Stomach (tissue), 9 donors: ENCODE results near the gene TMEM130. TPM values are rescaled to one million over a fixed set of nuclear protein-coding genes. Genes with fewer than 3 reads are reported as not detected.

Experiments used
- DNase-seq, 2 donors: peaks; one replicate each; pipeline versions ENCODE4 v3.0.0 to v3.0.0-alpha.2; 2013 to 2019
- H3K27ac ChIP-seq, 5 donors: fragments of 200-600 bp in 4 of 5; sonication (generic) in 4 of 5; one replicate each; pipeline ENCODE4 v1.5.1; 2013 to 2019; ENCODE audit warnings: mild to moderate bottlenecking in 1 of 5, moderate library complexity in 1 of 5
- H3K27me3 ChIP-seq, 3 donors: fragments of 200-600 bp; sonication (generic); one replicate each; pipeline ENCODE4 v1.5.1; 2017 to 2019; ENCODE audit warnings: mixed run types in 1 of 3
- H3K36me3 ChIP-seq, 4 donors: fragments of 200-600 bp; sonication (generic); 1 replicate in 3 of 4; 2 replicates in 1 of 4; pipeline ENCODE4 v1.5.1; 2016 to 2019
- H3K4me1 ChIP-seq, 4 donors: fragments of 200-600 bp; sonication (generic); one replicate each; pipeline ENCODE4 v1.5.1; 2016 to 2019
- H3K4me3 ChIP-seq, 4 donors: fragments of 200-600 bp; sonication (generic) in 3 of 4; one replicate each; pipeline ENCODE4 v1.5.1; 2016 to 2019; ENCODE audit warnings: mild to moderate bottlenecking in 1 of 4
- H3K9me3 ChIP-seq, 4 donors: fragments of 200-600 bp; sonication (generic); one replicate each; pipeline ENCODE4 v1.5.1; 2016 to 2019
- EP300 ChIP-seq: sonication (generic); formaldehyde crosslinking; IDR thresholded peaks from one replicate; pipeline ENCODE4 v1.6.1; 2017; ENCODE audit warnings: antibody characterized with exemption
- POLR2A ChIP-seq, 4 donors: fragments of 450-650 bp; IDR thresholded peaks; one replicate each; pipeline ENCODE4 v1.6.1; 2016; ENCODE audit warnings: antibody characterized with exemption in 4 of 4, control low read depth in 2 of 4, mild to moderate bottlenecking in 1 of 4, moderate library complexity in 1 of 4
- POLR2AphosphoS5 ChIP-seq, 3 donors: sonication (generic); formaldehyde crosslinking; IDR thresholded peaks; one replicate each; pipeline ENCODE4 v1.6.1; 2016; ENCODE audit warnings: antibody characterized with exemption in 3 of 3
- whole genome bisulfite sequencing, 5 donors: extraction: QIAGEN DNeasy Blood & Tissue Kit in 3 of 5; methylation state at CpG; one replicate each; pipeline versions ENCODE4 v1.1.5 to v1.1.7; 2013 to 2018; 5-methylcytosine and 5-hydroxymethylcytosine counted together
- intact Hi-C: fragments of 100-400 bp; cut with DNase I; formaldehyde crosslinking; loops from one replicate; pipeline ENCODE4 v1.15.1; 2023; ENCODE audit warnings: low total_unique reads
- polyA plus RNA-seq, 3 donors: library from polyadenylated mRNA; stranded (reverse); fragments of 200-250 nt; gene quantifications; one replicate each; pipeline ENCODE4 v1.2.3, GENCODE V29; 2013
- total RNA-seq, 5 donors: library from RNA; depleted of rRNA; stranded (reverse); fragments of >200 nt; gene quantifications; one replicate each; pipeline versions ENCODE4 v1.1.0 to v1.2.3, GENCODE V29; 2014 to 2016
- TF ChIP-seq, protein P1 (sequence below), 7 experiments: fragments of 450-650 bp in 4 of 7; fragments of 200-600 bp in 3 of 7; sonication (generic) in 3 of 7; IDR thresholded peaks; one replicate each; pipeline ENCODE4 v1.5.1; 2016 to 2019; ENCODE audit warnings: antibody characterized with exemption in 7 of 7, control low read depth in 2 of 7, mild to moderate bottlenecking in 1 of 7
- donor health status: healthy with polysubstance abuse.
- donor health status: Bipolar disorder and iron deficiency.
- donor health status: healthy.

TMEM130 gene
- total and polyA plus RNA-seq, 8 donors = 0.29 to 4.1 (median 0.63) TPM; not detected in 3

- DNase-seq = no peak
- 69 to 81% (median 79%) methylated on average over 3 of the region's 3 CpGs for WGBS, 5 donors
- Histone ChIP-seq H3K27ac (no peak overlapping the region), H3K9me3 (peaks cover 0 to 29% (median 14%) of the 10 kb centered on the region in 4 donors), H3K36me3 (no peaks in the 10 kb centered on the region), H3K27me3 (peaks cover 0 to 26% (median 0%) of the 10 kb centered on the region in 3 donors), H3K4me3 (no peak overlapping the region), H3K4me1 (no peaks in the 10 kb centered on the region)
- TF ChIP-seq POLR2AphosphoS5 (IDR thresholded peaks at IDR 0.05) = no peak
- TF ChIP-seq EP300 = no peak
- TF ChIP-seq POLR2A (IDR thresholded peaks at IDR 0.05) = no peak
- TF ChIP-seq, protein P1, sequence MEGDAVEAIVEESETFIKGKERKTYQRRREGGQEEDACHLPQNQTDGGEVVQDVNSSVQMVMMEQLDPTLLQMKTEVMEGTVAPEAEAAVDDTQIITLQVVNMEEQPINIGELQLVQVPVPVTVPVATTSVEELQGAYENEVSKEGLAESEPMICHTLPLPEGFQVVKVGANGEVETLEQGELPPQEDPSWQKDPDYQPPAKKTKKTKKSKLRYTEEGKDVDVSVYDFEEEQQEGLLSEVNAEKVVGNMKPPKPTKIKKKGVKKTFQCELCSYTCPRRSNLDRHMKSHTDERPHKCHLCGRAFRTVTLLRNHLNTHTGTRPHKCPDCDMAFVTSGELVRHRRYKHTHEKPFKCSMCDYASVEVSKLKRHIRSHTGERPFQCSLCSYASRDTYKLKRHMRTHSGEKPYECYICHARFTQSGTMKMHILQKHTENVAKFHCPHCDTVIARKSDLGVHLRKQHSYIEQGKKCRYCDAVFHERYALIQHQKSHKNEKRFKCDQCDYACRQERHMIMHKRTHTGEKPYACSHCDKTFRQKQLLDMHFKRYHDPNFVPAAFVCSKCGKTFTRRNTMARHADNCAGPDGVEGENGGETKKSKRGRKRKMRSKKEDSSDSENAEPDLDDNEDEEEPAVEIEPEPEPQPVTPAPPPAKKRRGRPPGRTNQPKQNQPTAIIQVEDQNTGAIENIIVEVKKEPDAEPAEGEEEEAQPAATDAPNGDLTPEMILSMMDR (IDR thresholded peaks at IDR 0.05) = no peak
- intact Hi-C loops = no loop called here
These were observed 63.6 kb downstream of the TMEM130 start for GRCh38 chr7:98805956-98806838.

DNA sequence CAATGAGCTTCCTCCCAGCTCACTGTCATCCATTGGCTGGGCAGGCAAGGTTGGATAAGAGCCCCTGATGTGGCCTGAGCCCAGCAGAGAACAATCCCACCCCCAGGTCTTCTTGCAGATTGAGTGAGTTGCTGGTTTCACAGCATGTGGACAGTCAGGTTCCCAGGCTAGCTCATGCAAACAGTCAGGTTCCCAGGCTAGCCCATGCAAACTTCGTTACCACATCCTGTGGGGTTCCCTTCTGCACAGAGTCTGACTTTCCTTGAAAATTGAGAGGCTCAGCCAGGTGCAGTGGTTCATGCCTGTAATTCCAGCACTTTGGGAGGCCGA is 67.1 kb downstream of the TMEM130 start:
- H3K4me1 ChIP-seq = no peaks in the 10 kb centered on the region
- DNase-seq = no peak
- H3K27ac ChIP-seq = no peak overlapping the region
- no peak overlapping the region for H3K4me3 ChIP-seq
- TF ChIP-seq, protein P1 (IDR thresholded peaks at IDR 0.05) = no peak
- no peak for TF ChIP-seq POLR2A (IDR thresholded peaks at IDR 0.05)
- TF ChIP-seq POLR2AphosphoS5 (IDR thresholded peaks at IDR 0.05) = no peak
- no peak for TF ChIP-seq EP300
- H3K27me3 ChIP-seq = peaks cover 0 to 26% (median 0%) of the 10 kb centered on the region in 3 donors
- H3K9me3 ChIP-seq = peaks cover 0 to 31% (median 25%) of the 10 kb centered on the region in 4 donors
- WGBS, 5 donors = 81 to 96% (median 93%) methylated on average over 2 of the region's 2 CpGs
- H3K36me3 ChIP-seq = no peaks in the 10 kb centered on the region
- intact Hi-C loops = no loop called here

DNA sequence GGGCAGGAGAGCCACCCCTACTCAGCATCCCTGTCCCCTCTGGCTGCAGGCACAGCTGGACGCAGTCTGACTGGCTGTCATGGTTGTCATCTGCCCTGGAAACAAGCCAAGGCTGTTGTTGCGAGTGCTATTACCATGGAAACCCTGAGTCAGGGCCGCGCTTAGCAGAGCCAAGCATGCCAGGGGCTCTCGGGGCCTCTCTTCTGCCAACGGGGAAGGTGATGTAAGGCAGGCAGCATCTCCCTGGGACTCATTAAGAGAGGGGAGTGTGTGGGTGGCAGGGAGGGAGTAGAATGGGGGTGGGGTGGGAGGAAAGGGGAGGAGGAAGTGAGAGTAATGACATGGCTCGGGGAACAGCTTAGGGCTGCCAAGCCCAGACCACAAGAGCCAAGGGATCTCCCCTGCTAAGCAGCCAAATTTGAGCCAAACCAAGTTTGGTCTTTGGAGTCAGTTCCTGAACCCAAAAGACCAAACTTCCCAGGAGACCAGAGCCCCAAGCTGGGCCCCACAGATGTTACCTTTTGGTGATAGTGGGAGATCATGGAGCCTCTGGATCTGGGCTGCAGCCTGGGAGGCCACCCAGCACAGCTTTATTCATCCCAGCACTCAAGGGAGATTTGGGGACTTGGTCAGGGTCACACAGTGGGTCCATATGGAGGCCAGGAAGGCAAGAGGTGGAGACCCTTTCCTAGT is 67.6 kb downstream of the TMEM130 start:
- TF ChIP-seq, protein P1 (IDR thresholded peaks at IDR 0.05) = no peak
- TF ChIP-seq EP300 = no peak
- TF ChIP-seq POLR2AphosphoS5 (IDR thresholded peaks at IDR 0.05) = no peak
- TF ChIP-seq POLR2A (IDR thresholded peaks at IDR 0.05) = no peak
- no peak overlapping the region for H3K27ac ChIP-seq
- H3K9me3 ChIP-seq = peaks cover 0 to 31% (median 25%) of the 10 kb centered on the region in 4 donors
- no peaks in the 10 kb centered on the region for H3K36me3 ChIP-seq
- 7 to 26% (median 15%) methylated on average over 7 of the region's 7 CpGs for WGBS, 5 donors
- no peak overlapping the region for H3K4me3 ChIP-seq
- no peaks in the 10 kb centered on the region for H3K4me1 ChIP-seq
- intact Hi-C loops = no loop called here
- DNase-seq = peak in 1 of 2 donors; percentile 81
- peaks cover 0 to 26% (median 0%) of the 10 kb centered on the region in 3 donors for H3K27me3 ChIP-seq

- H3K27ac ChIP-seq = no peak overlapping the region
- no peak for TF ChIP-seq POLR2AphosphoS5 (IDR thresholded peaks at IDR 0.05)
- TF ChIP-seq, protein P1 (IDR thresholded peaks at IDR 0.05) = no peak
- no peak for TF ChIP-seq POLR2A (IDR thresholded peaks at IDR 0.05)
- no peak for TF ChIP-seq EP300
- peaks cover 0 to 26% (median 0%) of the 10 kb centered on the region in 3 donors for H3K27me3 ChIP-seq
- no peak overlapping the region for H3K4me3 ChIP-seq
- intact Hi-C loops = no loop called here
- WGBS, 5 donors = 79 to 89% (median 81%) methylated on average over 4 of the region's 4 CpGs
- no peaks in the 10 kb centered on the region for H3K4me1 ChIP-seq
- H3K36me3 ChIP-seq = no peaks in the 10 kb centered on the region
- no peak for DNase-seq
- H3K9me3 ChIP-seq = peaks cover 0 to 31% (median 25%) of the 10 kb centered on the region in 4 donors
These were observed 68.8 kb downstream of the TMEM130 start for GRCh38 chr7:98800996-98801395.
